ENCODE data around the gene FITM1. TPM values are rescaled to one million over a fixed set of nuclear protein-coding genes. Genes with fewer than 3 reads are reported as not detected.

FITM1 gene
- total and polyA plus RNA-seq, 2 donors (not counting 3 experiments of a cell fraction or from before 2014, with no cell fraction given), result 0.54 TPM; not detected in 1

GRCh38 chr14:24085215-24085614 is 45.2 kb upstream of the FITM1 start:
- no peak overlapping the region for H3K27ac ChIP-seq (ENCODE audit: insufficient read depth, low read depth, low read length)
- no peak overlapping the region for H2AFZ ChIP-seq (ENCODE audit: low read depth, low read length)
- TF ChIP-seq POLR2A (IDR thresholded peaks at IDR 0.05; ENCODE audit: low read depth, low read length) (no peak), EZH2 (IDR thresholded peaks at IDR 0.05; ENCODE audit: borderline replicate concordance, low read depth, low read length, severe bottlenecking) (no peak), FOS (IDR thresholded peaks at IDR 0.05; ENCODE audit: borderline replicate concordance, insufficient read depth, low read length) (no peak), MYC (IDR thresholded peaks at IDR 0.05; ENCODE audit: low read depth, low read length) (no peak), POLR2AphosphoS5 (IDR thresholded peaks at IDR 0.05; ENCODE audit: insufficient read depth, low read depth, low read length) (no peak), JUN (IDR thresholded peaks at IDR 0.05; ENCODE audit: borderline replicate concordance, insufficient read depth, insufficient read length, low read depth) (no peak), GATA2 (IDR thresholded peaks at IDR 0.05; ENCODE audit: insufficient read depth, insufficient read length, low read depth, low read length) (no peak)
- TF ChIP-seq, protein P1, sequence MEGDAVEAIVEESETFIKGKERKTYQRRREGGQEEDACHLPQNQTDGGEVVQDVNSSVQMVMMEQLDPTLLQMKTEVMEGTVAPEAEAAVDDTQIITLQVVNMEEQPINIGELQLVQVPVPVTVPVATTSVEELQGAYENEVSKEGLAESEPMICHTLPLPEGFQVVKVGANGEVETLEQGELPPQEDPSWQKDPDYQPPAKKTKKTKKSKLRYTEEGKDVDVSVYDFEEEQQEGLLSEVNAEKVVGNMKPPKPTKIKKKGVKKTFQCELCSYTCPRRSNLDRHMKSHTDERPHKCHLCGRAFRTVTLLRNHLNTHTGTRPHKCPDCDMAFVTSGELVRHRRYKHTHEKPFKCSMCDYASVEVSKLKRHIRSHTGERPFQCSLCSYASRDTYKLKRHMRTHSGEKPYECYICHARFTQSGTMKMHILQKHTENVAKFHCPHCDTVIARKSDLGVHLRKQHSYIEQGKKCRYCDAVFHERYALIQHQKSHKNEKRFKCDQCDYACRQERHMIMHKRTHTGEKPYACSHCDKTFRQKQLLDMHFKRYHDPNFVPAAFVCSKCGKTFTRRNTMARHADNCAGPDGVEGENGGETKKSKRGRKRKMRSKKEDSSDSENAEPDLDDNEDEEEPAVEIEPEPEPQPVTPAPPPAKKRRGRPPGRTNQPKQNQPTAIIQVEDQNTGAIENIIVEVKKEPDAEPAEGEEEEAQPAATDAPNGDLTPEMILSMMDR (IDR thresholded peaks at IDR 0.05; ENCODE audit: extremely low read depth in 1 of 2, insufficient read depth in 1 of 2, low read depth in 1 of 2, low read length in 2 of 2), result no peak
- TF ChIP-seq, protein P2, sequence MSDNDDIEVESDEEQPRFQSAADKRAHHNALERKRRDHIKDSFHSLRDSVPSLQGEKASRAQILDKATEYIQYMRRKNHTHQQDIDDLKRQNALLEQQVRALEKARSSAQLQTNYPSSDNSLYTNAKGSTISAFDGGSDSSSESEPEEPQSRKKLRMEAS (IDR thresholded peaks at IDR 0.05; ENCODE audit: insufficient read depth, insufficient read length), result no peak
- intact Hi-C loops (cut with micrococcal nuclease), result no loop called here
- no TSS peak for BruUV-seq (replicated peaks)
- H3K4me3 ChIP-seq (replicated peaks in 1 of 3; ENCODE audit: insufficient read depth in 1 of 3, low read depth in 1 of 3, low read length in 3 of 3), result no peak overlapping the region
- CTCF ChIA-PET, result interaction anchor here (0.8 to 1.9 kb wide), 4 partner anchors 18 to 27 kb away, joined by 3 to 14 read pairs (median 4); no protein-coding TSS in a partner anchor
- no peaks in the 10 kb centered on the region for H3K36me3 ChIP-seq (ENCODE audit: control insufficient read depth in 2 of 2, extremely low read depth in 1 of 2, insufficient read depth in 2 of 2, low read length in 2 of 2)
- H3K4me2 ChIP-seq (ENCODE audit: insufficient read depth, low read length), result no peak overlapping the region
- no peaks in the 10 kb centered on the region for H3K79me2 ChIP-seq (ENCODE audit: control insufficient read depth, insufficient read depth, low read length)
- no peak overlapping the region for H3K9ac ChIP-seq (replicated peaks; ENCODE audit: extremely low read depth, insufficient read depth, low read length)
- H4K20me1 ChIP-seq (replicated peaks; ENCODE audit: control insufficient read depth, extremely low read depth, insufficient read depth, low read length), result no peaks in the 10 kb centered on the region
- no peaks in the 10 kb centered on the region for H3K9me1 ChIP-seq (replicated peaks; ENCODE audit: control insufficient read depth, extremely low read depth, insufficient read depth, low read length)
- no peaks in the 10 kb centered on the region for H3K4me1 ChIP-seq (ENCODE audit: control insufficient read depth, extremely low read depth, insufficient read depth, low read length)
- no peak for DNase-seq (ENCODE audit: low read depth, low spot score)
- POLR2A ChIA-PET, result no interaction called here
- H3K9me3 ChIP-seq (replicated peaks; ENCODE audit: control insufficient read depth, insufficient read depth, low read length), result no peaks in the 10 kb centered on the region
- dilution Hi-C loops (cut with MboI; ENCODE audit: extremely low pct_ligation_motif_present, low sequenced_read_pairs), result no loop called here
- H3K27me3 ChIP-seq (ENCODE audit: control insufficient read depth in 2 of 2, insufficient read depth in 2 of 2, low read length in 2 of 2), result peaks cover 20 to 25% of the 10 kb centered on the region in 2 experiments
- FAIRE-seq, result no peak
